Lung (tissue), 12 donors: ENCODE results near the gene CHIA. TPM values are rescaled to one million over a fixed set of nuclear protein-coding genes. Genes with fewer than 3 reads are reported as not detected.

ENCODE experiments used
- ATAC-seq: fragments of 200-7000 bp; cut with Tn5 transposase; one replicate; pipeline ENCODE4 v1.9.1; 2020; ENCODE audit warnings: moderate number of reproducible peaks; ENCODE audit not compliant: insufficient read depth, low FRiP score
- DNase-seq, 3 donors: peaks; one replicate each; pipeline ENCODE4 v3.0.0-alpha.2; 2013 to 2017
- H3K27ac ChIP-seq, 2 donors: one replicate each; pipeline ENCODE4 v1.5.1; 2013; ENCODE audit warnings: mild to moderate bottlenecking in 2 of 2, moderate library complexity in 2 of 2, control low read depth in 1 of 2, inconsistent platforms in 1 of 2, low read depth in 1 of 2, low read length in 1 of 2
- H3K27me3 ChIP-seq, 3 donors: one replicate each; pipeline ENCODE4 v1.5.1; 2013; ENCODE audit warnings: low read length in 2 of 3; ENCODE audit not compliant: control insufficient read depth in 3 of 3, insufficient read depth in 3 of 3
- H3K36me3 ChIP-seq, 4 donors: one replicate each; pipeline ENCODE4 v1.5.1; 2013; ENCODE audit warnings: low read length in 4 of 4, mild to moderate bottlenecking in 1 of 4, moderate library complexity in 1 of 4; ENCODE audit not compliant: control insufficient read depth in 4 of 4, insufficient read depth in 4 of 4
- H3K4me1 ChIP-seq, 5 donors: one replicate each; pipeline ENCODE4 v1.5.1; 2013; ENCODE audit warnings: low read length in 5 of 5, mild to moderate bottlenecking in 2 of 5, moderate library complexity in 1 of 5; ENCODE audit not compliant: control insufficient read depth in 5 of 5, insufficient read depth in 5 of 5
- H3K4me3 ChIP-seq: one replicate; pipeline ENCODE4 v1.5.1; 2013; ENCODE audit warnings: mild to moderate bottlenecking, control low read depth, moderate library complexity
- H3K9ac ChIP-seq, 2 donors: one replicate each; pipeline ENCODE4 v1.5.1; 2013; ENCODE audit warnings: low read length in 2 of 2, control low read depth in 1 of 2; ENCODE audit not compliant: insufficient read depth in 1 of 2
- H3K9me3 ChIP-seq, 4 donors: one replicate each; pipeline ENCODE4 v1.5.1; 2013; ENCODE audit warnings: low read length in 3 of 4, mild to moderate bottlenecking in 1 of 4, moderate library complexity in 1 of 4; ENCODE audit not compliant: control insufficient read depth in 4 of 4, insufficient read depth in 3 of 4
- CTCF ChIP-seq: IDR thresholded peaks from 2 replicates; pipeline ENCODE4 v1.5.1; 2012; ENCODE audit warnings: mild to moderate bottlenecking; ENCODE audit errors: control extremely low read depth, extremely low read depth
- WGBS, 2 donors: extraction: QIAGEN DNeasy Blood & Tissue Kit; methylation state at CpG; one replicate each; pipeline ENCODE4 v1.1.7; 2013; 5-methylcytosine and 5-hydroxymethylcytosine counted together
- polyA plus RNA-seq, 2 donors: library from polyadenylated mRNA; stranded (reverse); fragments of 200-250 nt; gene quantifications; one replicate each; pipeline ENCODE4 v1.2.1, GENCODE V29; 2013
- total RNA-seq, 2 donors: library from RNA; depleted of rRNA in 1 of 2; stranded (reverse); fragments of >200 nt in 1 of 2; gene quantifications; one replicate each; pipeline ENCODE4 v1.2.1, GENCODE V29; 2014 to 2021
- donor health status: control.
- donor health status: control.
- donor health status: Bipolar disorder and iron deficiency.
- donor health status: healthy.
- donor health status: DM: yes; HTN: yes; CAD: no.

CHIA gene
- total and polyA plus RNA-seq, 4 donors: 0.47 to 11.4 (median 2.4) TPM

GRCh38 chr1:111318523-111318922, 27.9 kb downstream of the CHIA start:
- H3K4me3 ChIP-seq: no peak overlapping the region
- H3K4me1 ChIP-seq: no peaks in the 10 kb centered on the region
- no peak overlapping the region for H3K27ac ChIP-seq
- peaks cover 0 to 3% (median under 1%) of the 10 kb centered on the region in 4 donors for H3K9me3 ChIP-seq
- no peak for TF ChIP-seq CTCF
- no peak overlapping the region for H3K9ac ChIP-seq
- ATAC-seq: no peak
- 85 to 96% methylated on average over 3 of the region's 3 CpGs for WGBS, 2 donors
- H3K27me3 ChIP-seq: no peaks in the 10 kb centered on the region
- no peaks in the 10 kb centered on the region for H3K36me3 ChIP-seq
- DNase-seq: no peak

GRCh38 chr1:111320066-111320879, 29.6 kb downstream of the CHIA start:
- H3K27ac ChIP-seq: no peak overlapping the region
- DNase-seq (no peak), ATAC-seq (no peak)
- no peak for TF ChIP-seq CTCF
- no peaks in the 10 kb centered on the region for H3K4me1 ChIP-seq
- 84 to 85% methylated on average over 12 of the region's 12 CpGs for WGBS, 2 donors
- H3K27me3 ChIP-seq: no peaks in the 10 kb centered on the region
- peaks cover 0 to 3% (median under 1%) of the 10 kb centered on the region in 4 donors for H3K9me3 ChIP-seq
- no peak overlapping the region for H3K4me3 ChIP-seq
- H3K36me3 ChIP-seq: no peaks in the 10 kb centered on the region
- H3K9ac ChIP-seq: no peak overlapping the region

- H3K9me3 ChIP-seq: peaks cover 0 to 1% (median 0%) of the 10 kb centered on the region in 4 donors
- ATAC-seq: no peak
- H3K36me3 ChIP-seq: no peaks in the 10 kb centered on the region
- no peak overlapping the region for H3K27ac ChIP-seq
- 97 to 98% methylated on average over 1 of the region's 1 CpG for WGBS, 2 donors
- no peak overlapping the region for H3K9ac ChIP-seq
- H3K4me1 ChIP-seq: no peaks in the 10 kb centered on the region
- no peak for TF ChIP-seq CTCF
- H3K4me3 ChIP-seq: no peak overlapping the region
- DNase-seq: no peak
- no peaks in the 10 kb centered on the region for H3K27me3 ChIP-seq
These were observed 32.6 kb downstream of the CHIA start for GRCh38 chr1:111323231-111323630.
